HG03103 (cell line): ENCODE measurements around the gene TYRO3.

ENCODE experiments used
- ATAC-seq: cut with Tn5 transposase; IDR thresholded peaks from one replicate; pipeline ENCODE4 v1.9.1; 2021; ENCODE audit warnings: low read depth; ENCODE audit not compliant: unreplicated experiment

TYRO3 gene

GRCh38 chr15:41599061-41599460, 40.0 kb downstream of the TYRO3 start:
- ATAC-seq = no peak

- ATAC-seq = no peak
Observed at GRCh38 chr15:41603411-41603935, 44.5 kb downstream of the TYRO3 start.

GRCh38 chr15:41603941-41604911, 45.2 kb downstream of the TYRO3 start:
- no peak for ATAC-seq

DNA sequence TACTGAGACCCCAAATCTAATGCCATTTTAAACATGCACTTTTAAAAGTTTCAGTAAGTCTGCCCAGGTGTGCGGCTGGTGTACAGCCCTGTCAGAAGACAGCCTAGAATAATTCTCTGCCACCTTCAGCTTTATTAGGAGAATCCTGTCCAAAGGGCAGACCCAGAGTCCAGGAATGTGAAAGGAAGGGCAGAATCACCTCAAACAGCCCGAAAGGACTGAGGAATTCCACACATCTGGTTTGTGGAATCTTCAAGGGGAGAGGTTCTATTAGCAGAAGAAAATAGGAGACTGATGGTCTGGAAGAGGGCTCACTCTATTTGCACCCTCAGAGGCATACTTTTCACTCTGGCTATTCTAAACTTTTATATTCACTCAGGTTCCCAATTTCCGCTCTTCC, 46.6 kb downstream of the TYRO3 start:
- ATAC-seq = no peak

- no peak for ATAC-seq
Observed at GRCh38 chr15:41606997-41607396, 48.0 kb downstream of the TYRO3 start.

DNA sequence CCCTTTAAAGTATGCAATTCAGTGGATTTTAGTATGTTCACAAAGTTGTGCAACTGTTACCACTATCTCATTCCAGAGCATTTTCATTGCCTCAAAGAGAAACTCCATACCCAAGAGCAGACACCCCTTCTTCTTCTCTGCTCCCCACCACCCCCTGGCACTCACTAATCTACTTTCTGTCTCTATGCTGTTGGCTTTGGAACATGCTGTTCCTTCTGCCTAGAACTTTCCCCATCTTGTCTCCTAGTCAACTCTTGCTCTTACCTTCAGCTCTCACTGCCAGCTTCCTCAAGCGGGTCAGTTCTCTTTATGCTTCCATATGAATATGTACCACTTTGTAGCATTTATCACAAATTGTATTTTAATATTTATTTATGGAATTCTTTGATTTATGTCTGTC, 50.1 kb downstream of the TYRO3 start:
- no peak for ATAC-seq

DNA sequence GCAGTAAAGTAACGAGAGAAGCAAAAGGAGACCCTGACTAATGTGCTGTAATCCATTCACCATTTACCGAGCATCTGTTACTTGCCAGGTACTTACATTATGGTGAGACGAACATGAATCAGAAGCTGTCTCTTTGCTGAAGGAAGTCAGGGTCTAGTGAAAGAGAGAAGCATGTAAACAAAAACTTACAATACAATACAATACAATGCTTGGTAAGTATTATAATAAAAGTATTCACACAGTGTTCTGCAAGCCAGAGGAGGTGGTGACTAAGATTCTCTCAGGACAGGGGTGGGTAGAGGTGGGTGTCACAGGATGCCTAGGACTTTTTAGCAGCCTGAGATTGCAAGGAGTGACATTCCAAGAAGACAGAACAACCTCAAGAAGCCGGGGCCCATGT, 51.0 kb downstream of the TYRO3 start:
- ATAC-seq = no peak

DNA sequence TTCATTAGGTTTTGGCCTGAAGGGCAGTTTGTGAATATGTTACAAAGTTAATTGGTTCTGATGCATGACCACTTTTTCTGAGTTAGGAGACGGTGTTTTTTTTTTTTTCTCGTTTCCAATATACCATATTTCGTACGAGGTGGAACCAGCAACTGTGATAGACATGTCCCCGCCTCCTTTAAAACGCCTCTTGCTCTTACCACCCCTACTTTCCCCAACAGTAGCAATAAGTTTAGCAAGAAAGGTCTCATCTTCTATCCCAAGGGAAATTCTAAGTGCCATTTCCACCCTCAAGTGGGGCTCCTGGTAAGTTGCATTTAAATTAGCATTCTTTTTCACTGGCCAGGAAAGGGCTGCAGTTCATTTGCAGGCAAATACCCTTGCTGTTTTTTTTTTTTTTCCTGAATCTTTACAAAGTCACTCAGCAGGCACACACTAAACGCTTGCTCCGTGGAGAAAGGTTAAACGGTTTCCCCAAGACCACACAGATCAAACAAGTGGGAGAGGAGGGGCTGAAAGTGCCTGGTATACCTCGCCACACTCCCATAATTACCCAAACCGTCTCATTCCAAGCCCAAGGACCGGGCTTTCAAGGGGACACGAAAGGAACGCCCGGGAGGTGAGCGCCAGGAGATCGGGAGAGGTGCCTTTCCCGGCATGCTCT, 61.7 kb downstream of the TYRO3 start:
- ATAC-seq = no peak

- ATAC-seq = peak; percentile 56
Observed at GRCh38 chr15:41621200-41622193, 62.5 kb downstream of the TYRO3 start.

DNA sequence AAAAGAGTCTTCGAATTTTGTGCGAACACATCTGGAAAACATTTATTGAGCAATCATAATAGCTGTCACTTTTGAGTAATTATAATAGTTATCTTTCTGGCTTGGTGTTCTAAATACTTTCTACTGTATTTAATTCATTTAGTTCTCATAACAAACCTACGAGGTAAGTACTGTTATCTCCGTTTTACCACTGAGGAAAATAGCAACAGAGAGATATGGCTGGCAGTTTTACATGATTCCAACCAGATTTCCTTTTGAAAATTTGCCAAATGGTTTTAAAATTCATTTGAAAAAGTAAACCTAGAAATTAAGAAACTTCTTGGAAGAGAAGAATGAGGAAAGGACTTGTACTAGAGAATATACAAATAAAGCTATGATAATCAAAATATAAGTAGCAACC, 63.9 kb downstream of the TYRO3 start:
- no peak for ATAC-seq

GRCh38 chr15:41627203-41627602, 68.2 kb downstream of the TYRO3 start:
- ATAC-seq = no peak

DNA sequence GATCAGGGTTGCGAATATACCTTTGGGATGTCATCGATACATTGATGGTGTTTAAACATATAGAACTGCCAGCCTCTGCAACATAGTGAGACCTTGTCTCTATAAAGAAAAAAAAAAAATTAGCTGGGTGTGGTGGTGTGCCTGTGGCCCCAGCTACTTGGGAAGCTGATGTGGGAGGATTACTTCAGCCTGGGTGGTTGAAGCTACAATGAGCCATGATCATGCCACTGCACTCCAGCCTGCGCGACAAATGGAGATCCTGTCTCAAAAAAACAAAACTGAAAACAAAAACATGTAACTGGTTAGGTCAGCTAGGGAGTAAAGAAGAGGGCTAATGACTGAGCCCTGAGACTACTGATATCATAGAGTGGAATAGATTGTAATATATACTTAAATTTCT, 70.5 kb downstream of the TYRO3 start:
- ATAC-seq = no peak

DNA sequence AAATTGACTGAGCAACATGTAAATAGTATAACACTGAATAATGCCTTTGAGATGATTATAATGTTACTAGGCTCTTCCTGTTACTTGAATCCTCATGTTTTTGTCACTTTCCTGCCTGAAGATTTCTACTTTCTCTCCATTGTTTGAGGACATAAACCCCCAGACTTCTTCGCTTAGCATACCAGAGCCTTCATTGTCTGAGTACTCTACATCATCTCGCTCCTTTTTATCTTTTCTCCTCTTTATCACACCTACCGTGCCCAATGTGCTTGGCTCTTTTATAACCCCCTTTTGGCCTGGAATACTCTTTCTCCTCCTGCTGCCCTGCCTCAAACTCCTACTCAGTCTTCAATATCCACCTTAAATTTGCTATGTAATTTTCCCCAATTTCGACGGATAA, 70.9 kb downstream of the TYRO3 start:
- ATAC-seq = no peak

- no peak for ATAC-seq
Observed at GRCh38 chr15:41630616-41631217, 71.7 kb downstream of the TYRO3 start.

DNA sequence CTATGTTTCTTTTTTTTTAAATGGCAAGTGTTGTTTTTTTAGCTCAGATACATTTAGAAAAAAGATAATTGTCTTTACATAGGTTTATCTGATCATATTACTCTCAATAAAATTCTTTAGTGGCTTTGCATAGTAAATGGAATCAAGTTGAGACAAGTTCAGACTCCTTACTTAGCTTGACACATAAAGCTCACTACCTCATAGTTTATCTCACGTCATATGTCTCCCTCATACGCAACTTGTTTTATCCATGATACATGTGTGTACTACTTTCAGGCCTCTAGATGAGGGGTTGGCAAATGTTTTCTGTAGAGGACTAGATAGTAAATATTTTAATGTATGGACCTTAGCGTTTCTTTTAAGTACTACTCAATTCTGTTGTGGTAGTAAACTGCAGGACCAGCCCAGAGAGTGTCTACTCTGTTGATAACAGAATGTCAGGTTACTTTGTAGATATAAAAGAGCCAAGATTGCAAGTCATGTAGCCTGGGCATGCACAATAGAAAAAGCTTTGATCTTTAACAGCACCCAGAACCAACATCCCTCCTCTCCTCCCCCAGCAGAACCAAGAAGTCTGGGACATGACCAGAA, 73.0 kb downstream of the TYRO3 start:
- no peak for ATAC-seq
